SK-N-SH treated with all-trans-retinoic acid at 6 μM for 48 hours (cell line): ENCODE results near the gene TSR1.

Experiments used
- ATAC-seq: fragments of 200-7000 bp; cut with Tn5 transposase; 3 replicates; pipeline ENCODE4 v1.9.1; 2020; ENCODE audit warnings: mild to moderate bottlenecking, moderate library complexity
- ARNTL ChIP-seq: fragments of 450-650 bp; formaldehyde crosslinking; IDR thresholded peaks from 2 replicates; pipeline ENCODE4 v1.5.0; 2020; ENCODE audit warnings: low read depth, mild to moderate bottlenecking, moderate library complexity, borderline replicate concordance
- BACH2 ChIP-seq: fragments of 250-450 bp; sonication (Bioruptor Pico); IDR thresholded peaks from 2 replicates; pipeline ENCODE4 v1.9.0; 2021; ENCODE audit warnings: mild to moderate bottlenecking, borderline replicate concordance
- CREB5 ChIP-seq: fragments of 250-450 bp; sonication (Bioruptor Pico); IDR thresholded peaks from 2 replicates; pipeline ENCODE4 v1.5.1; 2020; ENCODE audit warnings: low read depth, mild to moderate bottlenecking, moderate library complexity
- CSDC2 ChIP-seq: fragments of 250-450 bp; sonication (Bioruptor Pico); IDR thresholded peaks from 2 replicates; pipeline ENCODE4 v1.5.0; 2020; ENCODE audit warnings: mild to moderate bottlenecking, moderate library complexity
- CSRNP3 ChIP-seq: fragments of 250-450 bp; sonication (Bioruptor Pico); IDR thresholded peaks from 2 replicates; pipeline ENCODE4 v1.5.1; 2021; ENCODE audit warnings: mild to moderate bottlenecking, moderate library complexity
- GLIS3 ChIP-seq: fragments of 250-450 bp; sonication (Bioruptor Pico); IDR thresholded peaks from 2 replicates; pipeline ENCODE4 v1.5.0; 2020; ENCODE audit warnings: mild to moderate bottlenecking, moderate library complexity
- ISL1 ChIP-seq: fragments of 250-450 bp; sonication (Bioruptor Pico); IDR thresholded peaks from 2 replicates; pipeline ENCODE4 v2.1.2; 2022; ENCODE audit warnings: mild to moderate bottlenecking, moderate library complexity
- OSR1 ChIP-seq: fragments of 250-450 bp; sonication (Bioruptor Pico); IDR thresholded peaks from 2 replicates; pipeline ENCODE4 v1.8.0; 2022; ENCODE audit warnings: moderate library complexity, mild to moderate bottlenecking, inconsistent platforms
- PATZ1 ChIP-seq: fragments of 250-450 bp; sonication (Bioruptor Pico); IDR thresholded peaks from 2 replicates; pipeline ENCODE4 v1.8.0; 2020; ENCODE audit warnings: mild to moderate bottlenecking, moderate library complexity, borderline replicate concordance
- POU6F1 ChIP-seq: fragments of 250-450 bp; sonication (Bioruptor Pico); IDR thresholded peaks from 2 replicates; pipeline ENCODE4 v1.8.0; 2021; ENCODE audit warnings: low read depth, mild to moderate bottlenecking, moderate library complexity, borderline replicate concordance
- PPARA ChIP-seq: fragments of 250-450 bp; sonication (Bioruptor Pico); IDR thresholded peaks from 2 replicates; pipeline ENCODE4 v1.5.0; 2020; ENCODE audit warnings: mild to moderate bottlenecking, borderline replicate concordance
- RARB ChIP-seq: fragments of 250-450 bp; sonication (Bioruptor Pico); IDR thresholded peaks from 2 replicates; pipeline ENCODE4 v1.8.0; 2021; ENCODE audit warnings: mild to moderate bottlenecking, moderate library complexity
- SNAI2 ChIP-seq: fragments of 250-450 bp; sonication (Bioruptor Pico); IDR thresholded peaks from 2 replicates; pipeline ENCODE4 v1.5.0; 2020; ENCODE audit warnings: mild to moderate bottlenecking, moderate library complexity
- TCF4 ChIP-seq: fragments of 250-450 bp; sonication (Bioruptor Pico); IDR thresholded peaks from 2 replicates; pipeline ENCODE4 v1.8.0; 2021; ENCODE audit warnings: mild to moderate bottlenecking, moderate library complexity, borderline replicate concordance
- TOX ChIP-seq: fragments of 250-450 bp; sonication (Bioruptor Pico); IDR thresholded peaks from 2 replicates; pipeline ENCODE4 v1.8.0; 2021; ENCODE audit warnings: mild to moderate bottlenecking, moderate library complexity, borderline replicate concordance
- ZC3H10 ChIP-seq: fragments of 250-450 bp; sonication (Bioruptor Pico); IDR thresholded peaks from 2 replicates; pipeline ENCODE4 v1.5.1; 2021; ENCODE audit warnings: mild to moderate bottlenecking, moderate library complexity
- ZFP3 ChIP-seq: fragments of 250-450 bp; sonication (Bioruptor Pico); IDR thresholded peaks from 2 replicates; pipeline ENCODE4 v1.5.0; 2020; ENCODE audit warnings: mild to moderate bottlenecking, moderate library complexity
- ZFP30 ChIP-seq: fragments of 450-650 bp; formaldehyde crosslinking; IDR thresholded peaks from 2 replicates; pipeline ENCODE4 v1.5.0; 2022; ENCODE audit warnings: mild to moderate bottlenecking, moderate library complexity
- ZNF565 ChIP-seq: fragments of 450-650 bp; formaldehyde crosslinking; conservative IDR thresholded peaks from 2 replicates; pipeline ENCODE4 v1.5.0; 2020; ENCODE audit warnings: low read depth, mild to moderate bottlenecking, moderate library complexity
- ZNF8 ChIP-seq: fragments of 450-650 bp; formaldehyde crosslinking; IDR thresholded peaks from 2 replicates; pipeline ENCODE4 v1.5.0; 2020; ENCODE audit warnings: mild to moderate bottlenecking, moderate library complexity

The TSR1 gene

GRCh38 chr17:2292100-2292499 lies 44.2 kb downstream of the TSR1 start (continued):
- TF ChIP-seq PATZ1 (CRISPR knock-in tag) (no peak), TCF4 (CRISPR knock-in tag) (no peak), SNAI2 (CRISPR knock-in tag) (no peak), OSR1 (CRISPR knock-in tag) (no peak), ZFP30 (CRISPR knock-in tag) (no peak), ARNTL (CRISPR knock-in tag) (no peak), ZC3H10 (CRISPR knock-in tag) (no peak), BACH2 (CRISPR knock-in tag) (no peak), ZFP3 (CRISPR knock-in tag) (no peak)

GRCh38 chr17:2289878-2290478 lies 46.3 kb downstream of the TSR1 start:
- no peak for ATAC-seq
- TF ChIP-seq CSRNP3 (CRISPR knock-in tag) (no peak), POU6F1 (CRISPR knock-in tag) (no peak), BACH2 (CRISPR knock-in tag) (no peak), ZFP3 (CRISPR knock-in tag) (no peak)

GRCh38 chr17:2283302-2283701 lies 53.0 kb downstream of the TSR1 start:
- no peak for ATAC-seq
- TF ChIP-seq ARNTL (CRISPR knock-in tag) (no peak), PPARA (CRISPR knock-in tag) (no peak), ZNF565 (no peak), CREB5 (no peak), TCF4 (CRISPR knock-in tag) (no peak), ZC3H10 (CRISPR knock-in tag) (no peak), OSR1 (CRISPR knock-in tag) (no peak), ZNF8 (CRISPR knock-in tag) (no peak), ZFP3 (CRISPR knock-in tag) (no peak), GLIS3 (no peak), RARB (CRISPR knock-in tag) (no peak), ISL1 (CRISPR knock-in tag) (no peak), ZFP30 (CRISPR knock-in tag) (no peak), PATZ1 (CRISPR knock-in tag) (no peak), CSDC2 (CRISPR knock-in tag) (no peak), TOX (CRISPR knock-in tag) (no peak), POU6F1 (CRISPR knock-in tag) (no peak)
